Liver (tissue), 9 donors: ENCODE results near the gene ITIH1. TPM values are rescaled to one million over a fixed set of nuclear protein-coding genes. Genes with fewer than 3 reads are reported as not detected.
"Not testable (repeated sequence)": the region's sequence is repeated elsewhere in the genome, so short reads cannot be mapped to it uniquely, and the experiment has no call there.

Experiments
- DNase-seq: peaks from one replicate; pipeline ENCODE4 v3.0.0-alpha.2; 2017; ENCODE audit warnings: low spot score
- H3K27ac ChIP-seq, 2 donors: one replicate each; pipeline ENCODE4 v1.7.0; 2013; ENCODE audit warnings: inconsistent platforms in 2 of 2, low read length in 2 of 2, control low read depth in 1 of 2, low read depth in 1 of 2, mild to moderate bottlenecking in 1 of 2
- H3K27me3 ChIP-seq, 4 donors: one replicate each; pipeline versions ENCODE4 v1.6.1 to v1.7.0; 2013; ENCODE audit warnings: low read length in 3 of 4, inconsistent platforms in 1 of 4, mild to moderate bottlenecking in 1 of 4, moderate library complexity in 1 of 4; ENCODE audit not compliant: control insufficient read depth in 4 of 4, insufficient read depth in 4 of 4
- H3K36me3 ChIP-seq, 4 donors: one replicate each; pipeline versions ENCODE4 v1.6.1 to v1.7.0; 2013; ENCODE audit warnings: low read length in 3 of 4, mild to moderate bottlenecking in 3 of 4, low read depth in 1 of 4, moderate library complexity in 1 of 4; ENCODE audit not compliant: control insufficient read depth in 4 of 4, insufficient read depth in 3 of 4
- H3K4me1 ChIP-seq, 4 donors: one replicate each; pipeline versions ENCODE4 v1.6.1 to v1.7.0; 2013; ENCODE audit warnings: low read length in 3 of 4, mild to moderate bottlenecking in 3 of 4, moderate library complexity in 1 of 4; ENCODE audit not compliant: control insufficient read depth in 4 of 4, insufficient read depth in 4 of 4
- H3K4me3 ChIP-seq, 3 donors: one replicate each; pipeline versions ENCODE4 v1.6.1 to v1.7.0; 2013; ENCODE audit warnings: low read length in 3 of 3, control low read depth in 1 of 3, low read depth in 1 of 3, mild to moderate bottlenecking in 1 of 3
- H3K9ac ChIP-seq, 2 donors: one replicate each; pipeline ENCODE4 v1.7.0; 2013; ENCODE audit warnings: low read length in 2 of 2, mild to moderate bottlenecking in 2 of 2, moderate library complexity in 2 of 2, control low read depth in 1 of 2, low read depth in 1 of 2
- H3K9me3 ChIP-seq, 4 donors: one replicate each; pipeline versions ENCODE4 v1.6.1 to v1.7.0; 2013; ENCODE audit warnings: low read length in 3 of 4; ENCODE audit not compliant: control insufficient read depth in 4 of 4
- ATF3 ChIP-seq: IDR thresholded peaks from 2 replicates; pipeline ENCODE4 v1.6.1; 2016; ENCODE audit warnings: antibody characterized with exemption
- CTCF ChIP-seq: fragments of 150-350 bp; IDR thresholded peaks from 2 replicates; pipeline ENCODE4 v1.5.1; 2017; ENCODE audit warnings: improper control_type of control experiment, low read depth, low read length; ENCODE audit not compliant: missing input control
- EGR1 ChIP-seq, 2 donors: IDR thresholded peaks; 2 replicates each; pipeline ENCODE4 v1.6.1; 2016 to 2018; ENCODE audit warnings: antibody characterized with exemption in 2 of 2, low read depth in 2 of 2
- FOXA1 ChIP-seq: IDR thresholded peaks from 2 replicates; pipeline ENCODE4 v1.6.1; 2016; ENCODE audit warnings: antibody characterized with exemption
- FOXA2 ChIP-seq: IDR thresholded peaks from 2 replicates; pipeline ENCODE4 v1.6.1; 2016; ENCODE audit warnings: antibody characterized with exemption
- GABPA ChIP-seq, 2 donors: IDR thresholded peaks in 1 of 2; conservative IDR thresholded peaks in 1 of 2; 2 replicates each; pipeline ENCODE4 v1.6.1; 2016; ENCODE audit warnings: antibody characterized with exemption in 2 of 2, mild to moderate bottlenecking in 1 of 2, moderate library complexity in 1 of 2
- HNF4A ChIP-seq, 2 donors: conservative IDR thresholded peaks; 2 replicates each; pipeline ENCODE4 v1.6.1; 2016; ENCODE audit warnings: antibody characterized with exemption in 2 of 2, mild to moderate bottlenecking in 2 of 2
- HNF4G ChIP-seq: IDR thresholded peaks from 2 replicates; pipeline ENCODE4 v1.6.1; 2016; ENCODE audit warnings: antibody characterized with exemption
- JUND ChIP-seq, 2 donors: IDR thresholded peaks; 2 replicates each; pipeline ENCODE4 v1.6.1; 2016; ENCODE audit warnings: antibody characterized with exemption in 2 of 2
- MAX ChIP-seq: IDR thresholded peaks from 2 replicates; pipeline ENCODE4 v1.6.1; 2016; ENCODE audit warnings: antibody characterized with exemption
- NR2F2 ChIP-seq: IDR thresholded peaks from 2 replicates; pipeline ENCODE4 v1.6.1; 2016; ENCODE audit warnings: antibody characterized with exemption
- RAD21 ChIP-seq, 2 donors: IDR thresholded peaks; 2 replicates each; pipeline ENCODE4 v1.6.1; 2016; ENCODE audit warnings: antibody characterized with exemption in 2 of 2, mild to moderate bottlenecking in 2 of 2
- REST ChIP-seq: IDR thresholded peaks from 2 replicates; pipeline ENCODE4 v1.6.1; 2016; ENCODE audit warnings: antibody characterized with exemption, mild to moderate bottlenecking
- RXRA ChIP-seq, 2 donors: IDR thresholded peaks; 2 replicates each; pipeline ENCODE4 v1.6.1; 2017 to 2018; ENCODE audit warnings: antibody characterized with exemption in 2 of 2, mild to moderate bottlenecking in 1 of 2
- SP1 ChIP-seq: IDR thresholded peaks from 2 replicates; pipeline ENCODE4 v1.6.1; 2018; ENCODE audit warnings: antibody characterized with exemption, mild to moderate bottlenecking
- TAF1 ChIP-seq: conservative IDR thresholded peaks from 2 replicates; pipeline ENCODE4 v1.6.1; 2016; ENCODE audit warnings: antibody characterized with exemption, mild to moderate bottlenecking
- YY1 ChIP-seq: IDR thresholded peaks from 2 replicates; pipeline ENCODE4 v1.6.1; 2016; ENCODE audit warnings: antibody characterized with exemption, mild to moderate bottlenecking
- WGBS: extraction: QIAGEN DNeasy Blood & Tissue Kit; methylation state at CpG from one replicate; pipeline ENCODE4 v1.1.7; 2013; 5-methylcytosine and 5-hydroxymethylcytosine counted together
- polyA plus RNA-seq, 2 donors: library from polyadenylated mRNA; stranded (reverse) in 1 of 2; unstranded in 1 of 2; fragments of 200-250 nt in 1 of 2; fragments of >200 nt in 1 of 2; fragmentation: Nextera tagmentation in 1 of 2; extraction: Ambion mirVana in 1 of 2; gene quantifications; one replicate each; pipeline versions ENCODE4 v1.2.1 to v1.2.3, GENCODE V29; 2013 to 2015
- total RNA-seq, 2 donors: library from RNA; depleted of rRNA; stranded (reverse); fragments of >200 nt; gene quantifications; one replicate each; pipeline ENCODE4 v1.2.3, GENCODE V29; 2014
- TF ChIP-seq, protein P1 (sequence below): IDR thresholded peaks from 2 replicates; pipeline ENCODE4 v1.6.1; 2016; ENCODE audit warnings: antibody characterized with exemption
- donor health status: healthy.
- donor health status: healthy.
- donor health status: healthy.
- donor health status: healthy.
- donor health status: healthy.

Gene ITIH1
- total and polyA plus RNA-seq, 4 donors: 1,022 to 1,400 (median 1,242) TPM

GRCh38 chr3:52775877-52776276 is 1.5 kb upstream of the ITIH1 start:
- no peaks in the 10 kb centered on the region for H3K9me3 ChIP-seq
- H3K27me3 ChIP-seq: no peaks in the 10 kb centered on the region
- H3K36me3 ChIP-seq: peaks cover 0 to 7% (median 3%) of the 10 kb centered on the region in 4 donors
- peak; percentile 32 for DNase-seq
- 28% methylated on average over 8 of the region's 8 CpGs for WGBS
- peak overlapping the region; percentile 92 to 99 for H3K27ac ChIP-seq
- H3K4me3 ChIP-seq: no peak overlapping the region
- no peak for TF ChIP-seq HNF4A (conservative IDR thresholded peaks at IDR 0.05)
- TF ChIP-seq RXRA (IDR thresholded peaks at IDR 0.05): no peak
- peak; percentile 68 for TF ChIP-seq TAF1
- peak in 1 of 2 donors; percentile 7 for TF ChIP-seq RAD21 (IDR thresholded peaks at IDR 0.05)
- peaks cover 9 to 80% (median 60%) of the 10 kb centered on the region in 4 donors for H3K4me1 ChIP-seq
- peak overlapping the region in 1 of 2 donors; percentile 78 for H3K9ac ChIP-seq

DNA sequence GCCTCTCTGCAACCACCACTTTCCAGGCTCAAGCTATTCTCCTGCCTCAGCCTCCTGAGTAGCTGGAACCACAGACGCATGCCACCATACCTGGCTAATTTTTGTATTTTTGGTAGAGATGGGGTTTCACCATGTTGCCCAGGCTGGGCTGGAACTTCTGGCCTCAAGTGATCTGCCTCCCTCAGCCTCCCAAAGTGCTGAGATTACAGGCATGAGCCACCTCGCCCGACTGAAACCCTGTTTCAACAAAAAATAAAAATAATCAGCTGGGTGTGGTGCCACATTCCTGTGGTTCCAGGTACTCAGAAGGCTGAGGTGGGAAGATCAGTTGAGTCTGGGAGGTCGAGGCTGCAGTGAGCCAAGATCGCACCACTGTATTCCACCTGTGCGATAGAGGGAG is 913 bp upstream of the ITIH1 start:
- WGBS: 43% methylated on average over 6 of the region's 6 CpGs
- H3K27me3 ChIP-seq, DNase-seq, H3K9me3 ChIP-seq, H3K36me3 ChIP-seq: not testable (repeated sequence)
- Histone ChIP-seq H3K4me1 (peaks cover 9 to 77% (median 61%) of the 10 kb centered on the region in 4 donors), H3K9ac (peak overlapping the region in 1 of 2 donors; percentile 78), H3K4me3 (peak overlapping the region in 1 of 3 donors; percentile 49), H3K27ac (peak overlapping the region; percentile 92 to 99)

DNA sequence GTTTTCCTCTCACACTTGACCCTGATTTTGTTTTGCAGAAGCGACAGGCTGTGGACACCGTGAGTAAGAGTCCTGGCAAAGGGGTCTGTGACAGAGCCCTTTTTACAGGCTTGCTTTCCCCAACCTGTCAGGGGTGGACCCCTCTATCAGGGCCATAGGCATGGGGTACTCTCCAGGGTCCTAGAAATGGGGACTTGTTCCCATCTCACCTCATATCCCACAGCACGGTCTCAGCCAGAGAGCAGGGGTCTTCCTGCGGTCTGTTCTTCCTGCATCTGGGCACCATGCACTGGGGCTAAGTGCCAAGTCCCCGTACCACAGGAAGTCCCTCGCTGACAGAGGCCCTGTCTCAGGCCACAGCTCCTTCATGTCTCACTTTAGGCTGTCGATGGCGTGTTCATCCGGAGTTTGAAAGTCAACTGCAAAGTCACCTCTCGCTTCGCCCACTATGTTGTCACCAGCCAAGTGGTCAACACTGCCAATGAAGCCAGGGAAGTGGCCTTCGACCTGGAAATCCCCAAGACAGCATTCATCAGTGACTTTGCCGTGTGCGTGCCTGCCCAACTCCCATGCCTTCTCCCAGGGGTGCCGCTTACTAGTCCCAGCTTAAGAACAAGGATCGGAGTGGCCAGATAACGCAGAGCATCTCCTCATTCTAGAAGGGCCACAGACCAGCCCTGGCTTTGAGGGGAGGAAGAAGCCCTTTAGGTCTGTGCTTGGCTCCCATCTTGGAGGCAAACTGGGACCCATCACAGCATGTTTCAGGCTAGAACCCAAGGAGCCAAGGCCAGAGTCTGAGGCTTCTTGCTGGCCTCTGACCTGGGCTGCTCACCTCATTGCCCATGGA is 783 bp downstream of the ITIH1 start:
- H3K27ac ChIP-seq: peak overlapping the region; percentile 92 to 99
- H3K27me3 ChIP-seq: no peaks in the 10 kb centered on the region
- H3K36me3 ChIP-seq: peaks cover 4 to 20% (median 12%) of the 10 kb centered on the region in 4 donors
- DNase-seq: peak; percentile 33
- no peaks in the 10 kb centered on the region for H3K9me3 ChIP-seq
- peak overlapping the region; percentile 76 to 97 for H3K9ac ChIP-seq
- 31% methylated on average over 17 of the region's 17 CpGs for WGBS
- peaks cover 14 to 80% (median 62%) of the 10 kb centered on the region in 4 donors for H3K4me1 ChIP-seq
- peak overlapping the region; percentile 49 to 86 (median 73) for H3K4me3 ChIP-seq
- TF ChIP-seq ATF3 (no peak), CTCF (no peak), RXRA (IDR thresholded peaks at IDR 0.05) (peak; percentile 36 to 80), JUND (IDR thresholded peaks at IDR 0.05) (no peak), YY1 (peak; percentile 51), HNF4A (conservative IDR thresholded peaks at IDR 0.05) (peak; percentile 64 to 74), MAX (no peak), NR2F2 (no peak), FOXA1 (no peak), TAF1 (peak; percentile 46), EGR1 (IDR thresholded peaks at IDR 0.05; ENCODE audit: low read depth in 2 of 2) (no peak), REST (peak; percentile 56), HNF4G (no peak), SP1 (peak; percentile 49), GABPA (IDR thresholded peaks at IDR 0.05 in 1 of 2, conservative IDR thresholded peaks at IDR 0.05 in 1 of 2) (no peak), RAD21 (IDR thresholded peaks at IDR 0.05) (peak; percentile 16 to 23), FOXA2 (no peak)
- TF ChIP-seq, protein P1, sequence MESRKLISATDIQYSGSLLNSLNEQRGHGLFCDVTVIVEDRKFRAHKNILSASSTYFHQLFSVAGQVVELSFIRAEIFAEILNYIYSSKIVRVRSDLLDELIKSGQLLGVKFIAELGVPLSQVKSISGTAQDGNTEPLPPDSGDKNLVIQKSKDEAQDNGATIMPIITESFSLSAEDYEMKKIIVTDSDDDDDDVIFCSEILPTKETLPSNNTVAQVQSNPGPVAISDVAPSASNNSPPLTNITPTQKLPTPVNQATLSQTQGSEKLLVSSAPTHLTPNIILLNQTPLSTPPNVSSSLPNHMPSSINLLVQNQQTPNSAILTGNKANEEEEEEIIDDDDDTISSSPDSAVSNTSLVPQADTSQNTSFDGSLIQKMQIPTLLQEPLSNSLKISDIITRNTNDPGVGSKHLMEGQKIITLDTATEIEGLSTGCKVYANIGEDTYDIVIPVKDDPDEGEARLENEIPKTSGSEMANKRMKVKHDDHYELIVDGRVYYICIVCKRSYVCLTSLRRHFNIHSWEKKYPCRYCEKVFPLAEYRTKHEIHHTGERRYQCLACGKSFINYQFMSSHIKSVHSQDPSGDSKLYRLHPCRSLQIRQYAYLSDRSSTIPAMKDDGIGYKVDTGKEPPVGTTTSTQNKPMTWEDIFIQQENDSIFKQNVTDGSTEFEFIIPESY: no peak
